ENCODE results near the gene AMFR.

DNA sequence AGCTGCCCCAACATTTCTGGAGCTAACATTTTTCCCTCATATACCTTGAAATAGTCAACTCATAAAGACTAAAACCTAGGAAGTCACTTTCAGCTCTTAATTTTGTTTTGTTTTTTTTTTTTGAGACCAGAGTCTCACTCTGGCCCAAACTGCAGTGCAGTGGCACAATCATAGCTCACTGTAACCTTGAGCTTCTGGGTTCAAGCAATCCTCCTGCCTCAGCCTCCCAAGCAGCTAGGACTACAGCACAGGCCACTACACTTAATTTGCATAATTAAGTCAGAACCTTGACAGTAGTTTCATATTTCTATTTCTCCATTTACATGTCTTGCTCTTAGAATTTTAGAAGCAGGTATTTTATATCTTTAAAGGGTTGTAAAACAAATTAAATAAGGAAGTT lies 4.7 kb downstream of the AMFR start:
- TF ChIP-seq POLR2AphosphoS5 (IDR thresholded peaks at IDR 0.05) (no peak), POLR2A (IDR thresholded peaks at IDR 0.05) (no peak)
- TF ChIP-seq, protein P1, sequence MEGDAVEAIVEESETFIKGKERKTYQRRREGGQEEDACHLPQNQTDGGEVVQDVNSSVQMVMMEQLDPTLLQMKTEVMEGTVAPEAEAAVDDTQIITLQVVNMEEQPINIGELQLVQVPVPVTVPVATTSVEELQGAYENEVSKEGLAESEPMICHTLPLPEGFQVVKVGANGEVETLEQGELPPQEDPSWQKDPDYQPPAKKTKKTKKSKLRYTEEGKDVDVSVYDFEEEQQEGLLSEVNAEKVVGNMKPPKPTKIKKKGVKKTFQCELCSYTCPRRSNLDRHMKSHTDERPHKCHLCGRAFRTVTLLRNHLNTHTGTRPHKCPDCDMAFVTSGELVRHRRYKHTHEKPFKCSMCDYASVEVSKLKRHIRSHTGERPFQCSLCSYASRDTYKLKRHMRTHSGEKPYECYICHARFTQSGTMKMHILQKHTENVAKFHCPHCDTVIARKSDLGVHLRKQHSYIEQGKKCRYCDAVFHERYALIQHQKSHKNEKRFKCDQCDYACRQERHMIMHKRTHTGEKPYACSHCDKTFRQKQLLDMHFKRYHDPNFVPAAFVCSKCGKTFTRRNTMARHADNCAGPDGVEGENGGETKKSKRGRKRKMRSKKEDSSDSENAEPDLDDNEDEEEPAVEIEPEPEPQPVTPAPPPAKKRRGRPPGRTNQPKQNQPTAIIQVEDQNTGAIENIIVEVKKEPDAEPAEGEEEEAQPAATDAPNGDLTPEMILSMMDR (IDR thresholded peaks at IDR 0.05 in 8 of 11, conservative IDR thresholded peaks at IDR 0.05 in 3 of 11): no peak

All from spleen (tissue), 7 donors.